NK-92 treated with Interleukin-12 subunit alpha and Interleukin-12 subunit beta, amount 100 ng/mL, for 24 hours (cell line): ENCODE results near the gene PGAP2.
"Not testable (repeated sequence)": the region's sequence is repeated elsewhere in the genome, so short reads cannot be mapped to it uniquely, and the experiment has no call there.

ENCODE experiments used
- DNase-seq: peaks from one replicate; lab custom pipeline; 2025; lab: John Stamatoyannopoulos, UW

Gene PGAP2

GRCh38 chr11:3807909-3808860 lies at the start of gene PGAP2:
TSS of gene PGAP2 (plus strand) at chr11:3808560. CDS start at chr11:3811260, 2,700 bp downstream.
- no peak for DNase-seq

GRCh38 chr11:3764266-3764665 lies 44.1 kb upstream of the PGAP2 start:
- no peak for DNase-seq

- DNase-seq, result not testable (repeated sequence)
Observed at GRCh38 chr11:3766836-3767235, 41.5 kb upstream of the PGAP2 start.

- DNase-seq, result no peak
Observed at GRCh38 chr11:3767536-3767935, 40.8 kb upstream of the PGAP2 start.

- no peak for DNase-seq
Observed at GRCh38 chr11:3773180-3773579, 35.2 kb upstream of the PGAP2 start.

- no peak for DNase-seq
Observed at GRCh38 chr11:3775736-3776406, 32.5 kb upstream of the PGAP2 start.

- no peak for DNase-seq
Observed at GRCh38 chr11:3781423-3781822, 26.9 kb upstream of the PGAP2 start.

GRCh38 chr11:3782963-3783362 lies 25.4 kb upstream of the PGAP2 start:
- DNase-seq, result no peak

- no peak for DNase-seq
Observed at GRCh38 chr11:3783611-3784010, 24.7 kb upstream of the PGAP2 start.

- no peak for DNase-seq
Observed at GRCh38 chr11:3786781-3787428, 21.5 kb upstream of the PGAP2 start.

- not testable (repeated sequence) for DNase-seq
Observed at GRCh38 chr11:3794387-3794786, 14.0 kb upstream of the PGAP2 start.

- DNase-seq, result no peak
Observed at GRCh38 chr11:3795131-3796001, 13.0 kb upstream of the PGAP2 start.

GRCh38 chr11:3796002-3796311 lies 12.4 kb upstream of the PGAP2 start:
- no peak for DNase-seq

GRCh38 chr11:3796346-3796745 lies 12.0 kb upstream of the PGAP2 start:
- DNase-seq, result no peak

- no peak for DNase-seq
Observed at GRCh38 chr11:3796801-3797328, 11.5 kb upstream of the PGAP2 start.

GRCh38 chr11:3797329-3798090 lies 10.8 kb upstream of the PGAP2 start, which contains the start of gene NUP98:
TSS of gene NUP98 (minus strand) at chr11:3797554. CDS start at chr11:3782117, 15,437 bp downstream.
- peak; percentile 99 for DNase-seq

- no peak for DNase-seq
Observed at GRCh38 chr11:3799143-3799542, 9.2 kb upstream of the PGAP2 start.

GRCh38 chr11:3799873-3800272 lies 8.5 kb upstream of the PGAP2 start:
- DNase-seq, result no peak

GRCh38 chr11:3802011-3802790 lies 6.2 kb upstream of the PGAP2 start:
- no peak for DNase-seq
